Measurements from ENCODE around the gene EXOC3. TPM values are rescaled to one million over a fixed set of nuclear protein-coding genes. Genes with fewer than 3 reads are reported as not detected.

The EXOC3 gene
- total RNA-seq, 1 donor from 2014 or later: 67.3 TPM

DNA sequence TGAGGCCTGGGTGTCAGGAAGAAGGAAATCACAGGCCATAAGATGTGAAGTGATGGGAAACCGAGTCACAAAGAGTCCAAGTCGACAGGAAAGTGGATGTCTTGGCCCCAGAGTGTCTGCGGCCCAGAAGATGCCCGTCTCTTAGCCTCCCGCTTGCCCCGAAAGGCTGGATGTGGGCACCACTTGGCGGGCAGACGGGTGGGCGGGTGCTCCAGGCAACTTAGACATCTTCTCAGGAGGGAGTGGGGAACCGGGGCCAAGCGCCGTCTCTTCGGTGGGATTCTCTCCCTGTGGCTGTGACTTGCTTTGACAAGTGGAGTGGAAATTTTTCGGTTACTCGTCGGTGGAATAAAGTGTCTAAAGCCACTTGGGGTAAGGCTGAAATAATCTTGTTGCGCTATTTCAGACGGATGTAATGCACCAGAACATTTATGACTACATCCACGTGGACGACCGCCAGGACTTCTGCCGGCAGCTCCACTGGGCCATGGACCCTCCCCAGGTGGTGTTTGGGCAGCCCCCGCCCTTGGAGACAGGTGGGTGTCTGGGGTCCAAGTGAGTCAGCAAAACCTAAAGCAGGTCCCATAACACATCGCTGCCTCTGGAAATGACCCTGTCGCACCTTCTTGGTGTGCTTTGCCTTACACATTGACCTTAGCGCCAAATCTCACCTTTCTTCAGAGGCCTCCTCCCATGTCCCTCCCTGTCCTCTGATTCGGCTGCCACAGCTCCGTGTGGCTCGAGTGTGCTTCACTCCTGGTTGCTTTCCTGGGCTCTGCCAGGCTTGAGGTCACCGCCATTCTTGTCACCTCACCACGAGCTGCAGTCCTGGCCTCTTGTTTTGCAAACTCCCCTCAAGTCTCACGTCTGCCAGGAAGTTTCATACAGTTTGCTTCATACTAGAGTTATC lies 20.4 kb upstream of the EXOC3 start:
- DNase-seq (ENCODE audit: low spot score, unreplicated experiment): no peak
- H3K27ac Mint-ChIP-seq: no peak overlapping the region
- H3K4me1 Mint-ChIP-seq (ENCODE audit: low read depth): no peaks in the 10 kb centered on the region
- TF ChIP-seq, protein P1, sequence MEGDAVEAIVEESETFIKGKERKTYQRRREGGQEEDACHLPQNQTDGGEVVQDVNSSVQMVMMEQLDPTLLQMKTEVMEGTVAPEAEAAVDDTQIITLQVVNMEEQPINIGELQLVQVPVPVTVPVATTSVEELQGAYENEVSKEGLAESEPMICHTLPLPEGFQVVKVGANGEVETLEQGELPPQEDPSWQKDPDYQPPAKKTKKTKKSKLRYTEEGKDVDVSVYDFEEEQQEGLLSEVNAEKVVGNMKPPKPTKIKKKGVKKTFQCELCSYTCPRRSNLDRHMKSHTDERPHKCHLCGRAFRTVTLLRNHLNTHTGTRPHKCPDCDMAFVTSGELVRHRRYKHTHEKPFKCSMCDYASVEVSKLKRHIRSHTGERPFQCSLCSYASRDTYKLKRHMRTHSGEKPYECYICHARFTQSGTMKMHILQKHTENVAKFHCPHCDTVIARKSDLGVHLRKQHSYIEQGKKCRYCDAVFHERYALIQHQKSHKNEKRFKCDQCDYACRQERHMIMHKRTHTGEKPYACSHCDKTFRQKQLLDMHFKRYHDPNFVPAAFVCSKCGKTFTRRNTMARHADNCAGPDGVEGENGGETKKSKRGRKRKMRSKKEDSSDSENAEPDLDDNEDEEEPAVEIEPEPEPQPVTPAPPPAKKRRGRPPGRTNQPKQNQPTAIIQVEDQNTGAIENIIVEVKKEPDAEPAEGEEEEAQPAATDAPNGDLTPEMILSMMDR (IDR thresholded peaks at IDR 0.05; ENCODE audit: unreplicated experiment): no peak
- no peak overlapping the region for H3K4me3 Mint-ChIP-seq (ENCODE audit: low read depth)
- H3K36me3 Mint-ChIP-seq (ENCODE audit: insufficient read depth): no peaks in the 10 kb centered on the region
- peaks cover 10% of the 10 kb centered on the region for H3K9me3 Mint-ChIP-seq (ENCODE audit: low read depth)
- H3K27me3 Mint-ChIP-seq: no peaks in the 10 kb centered on the region

DNA sequence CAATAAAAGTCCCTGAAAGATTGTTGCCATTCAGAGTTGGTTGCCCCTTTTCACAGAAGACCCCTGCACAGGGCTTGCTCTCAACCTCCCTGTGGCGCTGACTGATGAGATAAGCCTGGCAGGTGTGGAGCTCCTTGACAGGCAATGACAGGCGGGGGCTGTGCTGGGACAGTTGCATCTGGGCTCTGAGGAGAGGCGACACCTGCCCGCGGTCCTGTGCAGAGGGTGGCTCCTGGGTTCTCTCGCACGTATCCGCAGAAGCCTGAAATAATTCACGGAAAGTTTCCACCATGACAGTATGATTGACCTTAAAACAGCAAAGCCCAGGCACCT lies 19.8 kb upstream of the EXOC3 start:
- DNase-seq (ENCODE audit: low spot score, unreplicated experiment): no peak
- no peaks in the 10 kb centered on the region for H3K27me3 Mint-ChIP-seq
- peaks cover 10% of the 10 kb centered on the region for H3K9me3 Mint-ChIP-seq (ENCODE audit: low read depth)
- no peak overlapping the region for H3K27ac Mint-ChIP-seq
- no peaks in the 10 kb centered on the region for H3K4me1 Mint-ChIP-seq (ENCODE audit: low read depth)
- TF ChIP-seq, protein P1 (IDR thresholded peaks at IDR 0.05; ENCODE audit: unreplicated experiment): no peak
- no peak overlapping the region for H3K4me3 Mint-ChIP-seq (ENCODE audit: low read depth)
- H3K36me3 Mint-ChIP-seq (ENCODE audit: insufficient read depth): no peaks in the 10 kb centered on the region

DNA sequence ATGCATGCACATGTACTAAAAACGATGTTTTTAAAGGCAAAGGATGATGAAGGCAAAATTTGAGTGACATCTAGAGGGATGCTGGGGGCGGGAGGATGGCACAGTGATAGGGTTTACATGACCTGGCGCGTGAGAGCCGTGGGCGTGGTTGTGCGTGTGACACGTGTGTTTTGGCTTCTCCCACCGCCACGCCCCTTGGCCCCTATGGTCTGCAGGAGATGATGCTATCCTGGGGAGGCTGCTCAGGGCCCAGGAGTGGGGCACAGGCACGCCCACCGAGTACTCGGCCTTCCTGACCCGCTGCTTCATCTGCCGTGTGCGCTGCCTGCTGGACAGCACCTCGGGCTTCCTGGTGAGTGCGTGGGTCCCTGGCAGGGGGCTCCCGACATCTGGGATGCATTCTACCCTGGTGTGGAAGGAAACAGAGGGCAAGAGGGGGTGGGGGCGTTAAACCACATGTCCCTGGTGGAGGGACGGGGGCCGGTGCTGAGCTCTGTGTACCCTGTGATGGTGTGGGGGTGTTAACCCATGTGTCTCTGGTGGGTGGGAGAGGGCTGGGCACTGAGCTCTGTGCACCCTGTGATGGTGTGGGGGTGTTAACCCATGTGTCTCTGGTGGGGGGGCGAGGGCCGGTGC lies 19.2 kb upstream of the EXOC3 start:
- Mint-ChIP-seq H3K27ac (no peak overlapping the region), H3K4me3 (ENCODE audit: low read depth) (no peak overlapping the region), H3K36me3 (ENCODE audit: insufficient read depth) (no peaks in the 10 kb centered on the region), H3K27me3 (no peaks in the 10 kb centered on the region), H3K9me3 (ENCODE audit: low read depth) (peaks cover 10% of the 10 kb centered on the region), H3K4me1 (ENCODE audit: low read depth) (no peaks in the 10 kb centered on the region)
- DNase-seq (ENCODE audit: low spot score, unreplicated experiment): no peak
- TF ChIP-seq, protein P1 (IDR thresholded peaks at IDR 0.05; ENCODE audit: unreplicated experiment): no peak

DNA sequence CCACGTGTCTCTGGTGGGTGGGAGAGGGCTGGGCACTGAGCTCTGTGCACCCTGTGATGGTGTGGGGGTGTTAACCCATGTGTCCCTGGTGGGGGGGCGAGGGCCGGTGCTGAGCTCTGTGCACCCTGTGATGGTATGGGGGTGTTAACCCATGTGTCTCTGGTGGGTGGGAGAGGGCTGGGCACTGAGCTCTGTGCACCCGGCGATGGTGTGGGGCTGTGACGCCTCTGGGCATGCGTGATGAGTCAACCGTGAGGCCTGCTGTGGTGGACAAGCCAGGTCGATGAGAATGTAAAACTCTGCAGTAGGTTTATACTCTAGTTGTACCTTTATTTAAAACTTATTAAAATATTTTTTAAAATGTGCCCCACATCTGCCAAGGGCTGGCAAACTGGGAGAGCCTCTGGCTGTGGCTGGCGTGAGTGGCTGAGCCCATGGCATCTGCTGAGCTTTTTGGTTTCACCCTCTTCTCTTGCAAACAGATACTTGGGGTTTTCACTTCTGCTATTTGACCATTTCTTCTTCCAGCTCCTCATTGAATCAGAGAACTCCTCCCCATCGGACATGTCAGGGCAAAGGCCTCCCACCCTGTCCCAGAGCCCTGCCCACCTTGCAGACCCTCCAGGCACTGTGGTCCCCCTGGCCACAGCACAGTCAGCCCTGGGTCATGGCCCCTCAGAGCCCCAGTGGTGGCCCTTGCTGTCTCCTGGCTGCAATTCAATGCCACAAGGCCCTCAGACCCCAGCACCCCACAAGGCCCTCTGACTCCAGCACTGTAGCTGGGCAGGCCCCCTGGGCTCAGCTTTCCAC lies 18.5 kb upstream of the EXOC3 start:
- DNase-seq (ENCODE audit: low spot score, unreplicated experiment): no peak
- no peaks in the 10 kb centered on the region for H3K36me3 Mint-ChIP-seq (ENCODE audit: insufficient read depth)
- H3K27me3 Mint-ChIP-seq: no peaks in the 10 kb centered on the region
- peaks cover 10% of the 10 kb centered on the region for H3K9me3 Mint-ChIP-seq (ENCODE audit: low read depth)
- no peak overlapping the region for H3K27ac Mint-ChIP-seq
- TF ChIP-seq, protein P1 (IDR thresholded peaks at IDR 0.05; ENCODE audit: unreplicated experiment): no peak
- no peaks in the 10 kb centered on the region for H3K4me1 Mint-ChIP-seq (ENCODE audit: low read depth)
- H3K4me3 Mint-ChIP-seq (ENCODE audit: low read depth): no peak overlapping the region

DNA sequence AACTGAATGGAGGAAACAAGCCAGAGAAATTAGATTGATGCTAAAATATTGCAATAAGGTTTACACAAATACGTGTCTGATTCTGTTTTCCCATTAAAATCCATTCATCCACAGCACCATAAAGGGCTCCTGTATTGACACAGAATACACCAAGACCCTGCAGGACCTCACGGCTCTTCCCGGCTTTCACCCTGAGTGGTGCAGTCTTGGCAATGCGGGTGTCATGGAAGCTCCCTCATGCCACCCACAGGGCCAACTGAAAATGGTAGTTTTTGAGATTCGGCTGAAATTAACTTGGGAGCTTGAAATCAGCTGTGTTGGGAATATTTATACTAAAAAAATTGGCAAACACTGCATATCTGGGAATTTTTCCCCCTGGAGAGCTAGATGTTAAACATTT lies 17.3 kb upstream of the EXOC3 start:
- H3K9me3 Mint-ChIP-seq (ENCODE audit: low read depth): peaks cover 10% of the 10 kb centered on the region
- H3K4me3 Mint-ChIP-seq (ENCODE audit: low read depth): no peak overlapping the region
- H3K4me1 Mint-ChIP-seq (ENCODE audit: low read depth): no peaks in the 10 kb centered on the region
- no peak for DNase-seq (ENCODE audit: low spot score, unreplicated experiment)
- no peaks in the 10 kb centered on the region for H3K36me3 Mint-ChIP-seq (ENCODE audit: insufficient read depth)
- H3K27me3 Mint-ChIP-seq: peaks cover 3% of the 10 kb centered on the region
- TF ChIP-seq, protein P1 (IDR thresholded peaks at IDR 0.05; ENCODE audit: unreplicated experiment): no peak
- H3K27ac Mint-ChIP-seq: no peak overlapping the region

Measured in progenitor cell of endocrine pancreas (in vitro differentiated cells).